A673 (cell line): Measurements from ENCODE around the gene SBK2.

Experiments
- CTCF ChIP-seq: fragments of 300-800, 200-600 bp; sonication (generic); conservative IDR thresholded peaks from 2 replicates; pipeline ENCODE4 v1.5.1; 2017; ENCODE audit warnings: low read depth, mild to moderate bottlenecking, antibody characterized with exemption, low read length, moderate library complexity, mixed read lengths
- EZH2 ChIP-seq: fragments of 200-600 bp; sonication (generic); IDR thresholded peaks from 2 replicates; pipeline ENCODE4 v1.6.1; 2017; ENCODE audit warnings: borderline replicate concordance, low read depth, mild to moderate bottlenecking, mixed read lengths, antibody characterized with exemption, low read length; ENCODE audit not compliant: poor library complexity, severe bottlenecking

- TF ChIP-seq EZH2 (no peak), CTCF (no peak)
Measured at GRCh38 chr19:55485439-55486011, 51.4 kb downstream of the SBK2 start.
